Fibroblast of villous mesenchyme (primary cell): ENCODE data around the gene ZBTB5. TPM values are rescaled to one million over a fixed set of nuclear protein-coding genes. Genes with fewer than 3 reads are reported as not detected.
A peak's percentile ranks its signal among the peaks of the same experiment; 100 is the strongest.
"Not testable (repeated sequence)": the region's sequence is repeated elsewhere in the genome, so short reads cannot be mapped to it uniquely, and the experiment has no call there.

Source experiments
- DNase-seq: peaks from one replicate; pipeline ENCODE4 v3.0.0-alpha.2; 2010; ENCODE audit warnings: low read depth
- H3K4me3 ChIP-seq: 2 replicates; pipeline ENCODE4 v1.5.1; 2011; ENCODE audit warnings: low read depth, mild to moderate bottlenecking, low read length
- CTCF ChIP-seq: IDR thresholded peaks from 2 replicates; pipeline ENCODE4 v1.5.1; 2012; ENCODE audit warnings: low read depth, mild to moderate bottlenecking, low read length; ENCODE audit not compliant: insufficient read depth
- total RNA-seq: library from RNA; depleted of rRNA; stranded (reverse); fragments of >200 nt; gene quantifications from 2 replicates; pipeline ENCODE4 v1.2.3, GENCODE V29; 2012

The ZBTB5 gene
- total RNA-seq, 1 donor = 12.5 TPM

- TF ChIP-seq CTCF = no peak
- DNase-seq = no peak
- no peak overlapping the region for H3K4me3 ChIP-seq
Observed at GRCh38 chr9:37428345-37428744, 36.9 kb downstream of the ZBTB5 start.

- TF ChIP-seq CTCF = no peak
- no peak for DNase-seq
Observed at GRCh38 chr9:37426846-37427245, 38.4 kb downstream of the ZBTB5 start.

GRCh38 chr9:37426431-37426830 lies 38.8 kb downstream of the ZBTB5 start:
- not testable (repeated sequence) for H3K4me3 ChIP-seq, DNase-seq

More at GRCh38 chr9:37426846-37427245, 38.4 kb downstream of the ZBTB5 start:
- no peak overlapping the region for H3K4me3 ChIP-seq

- no peak for TF ChIP-seq CTCF
- DNase-seq = no peak
- no peak overlapping the region for H3K4me3 ChIP-seq
Observed at GRCh38 chr9:37425298-37425752, 39.9 kb downstream of the ZBTB5 start.

- no peak for DNase-seq
- TF ChIP-seq CTCF = no peak
- no peak overlapping the region for H3K4me3 ChIP-seq
Observed at GRCh38 chr9:37424686-37425297, 40.5 kb downstream of the ZBTB5 start.

GRCh38 chr9:37424204-37424685 lies 41.0 kb downstream of the ZBTB5 start:
- TF ChIP-seq CTCF = no peak
- DNase-seq = no peak
- H3K4me3 ChIP-seq = peak overlapping the region; percentile 23

GRCh38 chr9:37423508-37423907 lies 41.7 kb downstream of the ZBTB5 start:
- no peak for DNase-seq
- H3K4me3 ChIP-seq = peak overlapping the region; percentile 82
- TF ChIP-seq CTCF = no peak
